Pancreas (tissue), 10 donors: ENCODE data around the gene TPMT. TPM values are rescaled to one million over a fixed set of nuclear protein-coding genes. Genes with fewer than 3 reads are reported as not detected.

Source experiments
- ATAC-seq, 4 donors: fragments of 200-7000 bp; cut with Tn5 transposase; one replicate each; pipeline versions ENCODE4 v1.8.0 to v1.9.1; 2020; ENCODE audit warnings: mild to moderate bottlenecking in 4 of 4, moderate library complexity in 4 of 4
- DNase-seq, 6 donors: peaks; one replicate each; pipeline ENCODE4 v3.0.0-alpha.2; 2020
- FAIRE-seq: peaks from 2 replicates; lab custom pipeline; 2012; peaks lifted over from hg19 to GRCh38; lab: Jason Lieb, UNC
- H3K27ac ChIP-seq, 4 donors: fragments of 200-600 bp; sonication (generic); 1 replicate in 3 of 4; 2 replicates in 1 of 4; pipeline versions ENCODE4 v1.5.0 to v1.8.0; 2020
- H3K27me3 ChIP-seq, 4 donors: fragments of 200-600 bp; one replicate each; pipeline ENCODE4 v1.8.0; 2021
- H3K36me3 ChIP-seq, 3 donors: fragments of 200-600 bp; sonication (generic) in 1 of 3; one replicate each; pipeline versions ENCODE4 v1.5.0 to v1.8.0; 2020 to 2021
- H3K4me1 ChIP-seq, 3 donors: fragments of 200-600 bp; one replicate each; pipeline ENCODE4 v1.8.0; 2021
- H3K4me3 ChIP-seq, 4 donors: fragments of 200-600 bp; sonication (generic) in 2 of 4; one replicate each; pipeline versions ENCODE4 v1.5.0 to v1.8.0; 2020 to 2021
- H3K9me3 ChIP-seq, 4 donors: fragments of 200-600 bp; one replicate each; pipeline ENCODE4 v1.8.0; 2021
- WGBS, 2 donors: extraction: QIAGEN DNeasy Blood & Tissue Kit; methylation state at CpG; one replicate each; pipeline ENCODE4 v1.1.7; 2013; 5-methylcytosine and 5-hydroxymethylcytosine counted together
- intact Hi-C, 3 donors: fragments of 100-400 bp; cut with DNase I; formaldehyde crosslinking; loops; one replicate each; pipeline versions ENCODE4 v1.11.1 to v1.14.2; 2022
- polyA plus RNA-seq, 2 donors: library from polyadenylated mRNA; stranded (reverse); fragments of 200-250 nt; gene quantifications; one replicate each; pipeline ENCODE4 v1.2.3, GENCODE V29; 2013
- total RNA-seq, 6 donors: library from RNA; stranded (reverse); fragmentation: NEBNext Ultra II Directional in 4 of 6; extraction: Animal tissue kit (Norgen Biotek cat#: 25700) in 4 of 6; gene quantifications; one replicate each; pipeline versions ENCODE4 v1.2.1 to v1.2.4, GENCODE V29; 2021 to 2023
- TF ChIP-seq, protein P1 (sequence below), 4 donors: fragments of 200-600 bp; sonication (generic) in 3 of 4; IDR thresholded peaks; one replicate each; pipeline versions ENCODE4 v1.5.0 to v1.8.0; 2021; ENCODE audit warnings: antibody characterized with exemption in 4 of 4
- donor health status: healthy with polysubstance abuse.
- donor health status: DM: no; HTN: no; CAD: no; lungs with moderate emphysema.
- donor health status: DM: no; HTN: no; CAD: no.
- donor health status: control.
- donor health status: control.
- donor health status: Bipolar disorder and iron deficiency.
- donor health status: DM: yes; HTN: yes; CAD: no.
- donor health status: DM: no; HTN: no; CAD: no.
- donor health status: DM: no; HTN: no; CAD: no.
- donor health status: DM: yes; HTN: yes; CAD: no.

Gene TPMT
- total and polyA plus RNA-seq, 8 donors = 3.8 to 10.8 (median 6.7) TPM

DNA sequence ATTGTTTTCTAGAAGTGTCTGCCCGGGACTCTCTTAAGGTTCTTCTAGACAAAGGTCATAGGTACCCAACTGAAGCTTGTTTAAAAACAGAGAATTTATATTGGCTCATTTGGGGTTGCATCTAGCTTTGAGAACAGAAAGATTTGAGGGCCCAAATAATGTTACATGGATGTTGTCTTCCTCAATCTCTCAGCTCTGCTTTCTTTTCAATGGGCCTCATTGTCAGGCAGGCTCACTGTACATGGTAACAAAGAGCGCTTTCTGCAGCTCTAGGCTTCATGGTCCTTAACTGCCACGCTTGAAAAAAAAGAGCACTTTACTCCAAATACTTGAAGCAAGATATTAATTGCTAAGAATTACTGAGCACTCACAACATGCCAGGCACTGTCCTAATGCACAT lies 54.6 kb downstream of the TPMT start:
- Histone ChIP-seq H3K27ac (no peak overlapping the region), H3K27me3 (no peaks in the 10 kb centered on the region), H3K4me1 (no peaks in the 10 kb centered on the region), H3K4me3 (no peak overlapping the region), H3K9me3 (no peaks in the 10 kb centered on the region), H3K36me3 (no peaks in the 10 kb centered on the region)
- WGBS, 2 donors = 90 to 95% methylated on average over 3 of the region's 3 CpGs
- FAIRE-seq (no peak), DNase-seq (no peak), ATAC-seq (no peak)
- TF ChIP-seq, protein P1, sequence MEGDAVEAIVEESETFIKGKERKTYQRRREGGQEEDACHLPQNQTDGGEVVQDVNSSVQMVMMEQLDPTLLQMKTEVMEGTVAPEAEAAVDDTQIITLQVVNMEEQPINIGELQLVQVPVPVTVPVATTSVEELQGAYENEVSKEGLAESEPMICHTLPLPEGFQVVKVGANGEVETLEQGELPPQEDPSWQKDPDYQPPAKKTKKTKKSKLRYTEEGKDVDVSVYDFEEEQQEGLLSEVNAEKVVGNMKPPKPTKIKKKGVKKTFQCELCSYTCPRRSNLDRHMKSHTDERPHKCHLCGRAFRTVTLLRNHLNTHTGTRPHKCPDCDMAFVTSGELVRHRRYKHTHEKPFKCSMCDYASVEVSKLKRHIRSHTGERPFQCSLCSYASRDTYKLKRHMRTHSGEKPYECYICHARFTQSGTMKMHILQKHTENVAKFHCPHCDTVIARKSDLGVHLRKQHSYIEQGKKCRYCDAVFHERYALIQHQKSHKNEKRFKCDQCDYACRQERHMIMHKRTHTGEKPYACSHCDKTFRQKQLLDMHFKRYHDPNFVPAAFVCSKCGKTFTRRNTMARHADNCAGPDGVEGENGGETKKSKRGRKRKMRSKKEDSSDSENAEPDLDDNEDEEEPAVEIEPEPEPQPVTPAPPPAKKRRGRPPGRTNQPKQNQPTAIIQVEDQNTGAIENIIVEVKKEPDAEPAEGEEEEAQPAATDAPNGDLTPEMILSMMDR (IDR thresholded peaks at IDR 0.05) = no peak
- intact Hi-C loops = no loop called here

DNA sequence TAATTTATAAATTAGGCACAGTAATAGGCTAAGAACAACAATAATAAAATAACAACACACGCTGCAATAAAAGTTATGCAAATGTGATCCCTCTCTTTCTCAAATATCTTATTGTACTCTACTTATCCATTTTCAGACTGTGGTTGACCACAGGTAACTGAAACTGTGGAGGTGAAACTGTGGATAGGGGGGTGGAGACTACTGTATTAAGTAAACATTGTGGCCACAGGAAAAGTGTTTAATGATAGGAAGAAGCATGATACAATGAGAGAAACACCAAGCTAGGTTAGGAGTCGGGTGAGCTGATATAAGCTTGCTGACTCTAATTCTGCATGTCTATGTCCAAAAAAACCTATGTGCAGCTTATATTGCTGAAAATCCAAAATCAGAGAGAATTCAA lies 55.4 kb downstream of the TPMT start:
- TF ChIP-seq, protein P1 (IDR thresholded peaks at IDR 0.05) = no peak
- FAIRE-seq = no peak
- no peak overlapping the region for H3K27ac ChIP-seq
- H3K9me3 ChIP-seq = no peaks in the 10 kb centered on the region
- no peaks in the 10 kb centered on the region for H3K27me3 ChIP-seq
- no peaks in the 10 kb centered on the region for H3K4me1 ChIP-seq
- no peak for ATAC-seq
- H3K36me3 ChIP-seq = no peaks in the 10 kb centered on the region
- 90 to 92% methylated on average over 2 of the region's 2 CpGs for WGBS, 2 donors
- no peak overlapping the region for H3K4me3 ChIP-seq
- intact Hi-C loops = no loop called here
- no peak for DNase-seq

DNA sequence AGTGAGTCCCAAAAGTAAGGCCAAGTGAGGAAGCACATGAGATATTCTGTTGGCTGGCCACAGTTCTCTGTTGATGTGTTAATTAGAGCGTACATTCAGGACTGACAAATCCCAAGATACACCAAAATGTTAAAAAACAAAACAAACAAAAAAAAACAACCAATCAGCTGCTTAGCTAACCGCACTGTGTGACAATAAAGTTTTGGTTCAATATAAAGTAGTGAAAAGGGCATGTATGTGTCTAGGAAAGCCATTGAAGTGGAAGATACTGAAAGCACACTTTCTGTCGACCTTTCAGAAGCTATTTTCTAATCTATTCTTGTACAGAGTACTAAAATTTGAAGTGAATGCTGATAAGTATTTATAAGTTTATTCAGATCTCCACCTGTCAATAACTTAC lies 58.5 kb downstream of the TPMT start:
- FAIRE-seq (no peak), DNase-seq (no peak), ATAC-seq (no peak)
- Histone ChIP-seq H3K36me3 (no peaks in the 10 kb centered on the region), H3K27ac (no peak overlapping the region), H3K9me3 (no peaks in the 10 kb centered on the region), H3K4me1 (no peaks in the 10 kb centered on the region), H3K4me3 (no peak overlapping the region), H3K27me3 (no peaks in the 10 kb centered on the region)
- TF ChIP-seq, protein P1 (IDR thresholded peaks at IDR 0.05) = no peak
- WGBS, 2 donors = 80 to 90% methylated on average over 3 of the region's 3 CpGs
- intact Hi-C loops = no loop called here

DNA sequence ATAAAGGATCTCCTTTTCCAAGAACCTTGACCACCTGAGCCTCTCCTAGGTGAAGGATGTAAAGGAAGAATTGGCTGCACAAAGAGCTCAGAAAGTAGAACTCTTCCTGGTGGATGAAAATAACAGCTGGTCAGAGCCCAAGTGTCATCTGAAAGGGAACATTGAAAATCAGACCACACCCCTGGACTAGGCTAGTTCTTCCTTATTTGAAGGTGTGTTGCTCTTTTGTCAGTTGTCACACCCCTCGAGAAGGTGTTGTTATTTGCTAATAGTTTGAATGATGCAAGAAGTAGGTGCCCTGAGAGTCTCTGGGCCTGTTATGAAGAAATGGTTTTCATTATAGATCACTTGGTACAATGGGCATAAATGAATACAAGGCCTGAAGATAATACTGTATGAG lies 63.5 kb downstream of the TPMT start:
- no peaks in the 10 kb centered on the region for H3K27me3 ChIP-seq
- H3K36me3 ChIP-seq = no peaks in the 10 kb centered on the region
- H3K27ac ChIP-seq = no peak overlapping the region
- ATAC-seq (no peak), DNase-seq (no peak), FAIRE-seq (no peak)
- no peaks in the 10 kb centered on the region for H3K9me3 ChIP-seq
- intact Hi-C loops = no loop called here
- WGBS, 2 donors = 75 to 79% methylated on average over 1 of the region's 1 CpG
- H3K4me1 ChIP-seq = no peaks in the 10 kb centered on the region
- TF ChIP-seq, protein P1 (IDR thresholded peaks at IDR 0.05) = no peak
- no peak overlapping the region for H3K4me3 ChIP-seq

DNA sequence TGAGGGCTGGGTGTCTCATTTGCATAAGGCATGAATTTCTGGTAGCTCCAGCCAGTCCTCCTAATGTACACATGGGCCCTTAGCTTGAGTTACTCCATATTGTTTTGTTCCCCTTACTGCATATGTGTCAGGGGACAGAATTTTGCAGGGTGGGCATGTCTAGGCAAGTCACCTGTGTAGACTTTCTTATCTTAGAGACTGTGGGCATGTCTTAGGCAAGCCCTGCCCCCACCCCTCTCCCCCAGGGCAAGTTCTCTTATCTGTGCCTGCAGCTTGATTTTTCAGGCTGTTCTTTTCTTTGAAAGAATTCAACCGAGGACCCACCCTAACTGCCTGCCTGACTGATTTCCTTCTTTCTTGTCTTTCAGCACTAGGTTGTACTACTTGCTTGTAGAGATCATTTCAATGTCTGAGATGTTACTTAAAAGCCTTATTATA lies 64.5 kb downstream of the TPMT start:
- WGBS, 2 donors = 86 to 100% methylated on average over 1 of the region's 1 CpG
- FAIRE-seq (no peak), DNase-seq (no peak), ATAC-seq (no peak)
- Histone ChIP-seq H3K27ac (no peak overlapping the region), H3K4me3 (no peak overlapping the region), H3K36me3 (no peaks in the 10 kb centered on the region), H3K4me1 (no peaks in the 10 kb centered on the region), H3K9me3 (no peaks in the 10 kb centered on the region), H3K27me3 (no peaks in the 10 kb centered on the region)
- intact Hi-C loops = no loop called here
- TF ChIP-seq, protein P1 (IDR thresholded peaks at IDR 0.05) = no peak
